ENCODE data around the gene RBPJL. TPM values are rescaled to one million over a fixed set of nuclear protein-coding genes. Genes with fewer than 3 reads are reported as not detected.

The RBPJL gene
- total and polyA plus RNA-seq, 2 of the 13 experiments (the other 11 are each of a cell fraction or from before 2014, with no cell fraction given): not detected

DNA sequence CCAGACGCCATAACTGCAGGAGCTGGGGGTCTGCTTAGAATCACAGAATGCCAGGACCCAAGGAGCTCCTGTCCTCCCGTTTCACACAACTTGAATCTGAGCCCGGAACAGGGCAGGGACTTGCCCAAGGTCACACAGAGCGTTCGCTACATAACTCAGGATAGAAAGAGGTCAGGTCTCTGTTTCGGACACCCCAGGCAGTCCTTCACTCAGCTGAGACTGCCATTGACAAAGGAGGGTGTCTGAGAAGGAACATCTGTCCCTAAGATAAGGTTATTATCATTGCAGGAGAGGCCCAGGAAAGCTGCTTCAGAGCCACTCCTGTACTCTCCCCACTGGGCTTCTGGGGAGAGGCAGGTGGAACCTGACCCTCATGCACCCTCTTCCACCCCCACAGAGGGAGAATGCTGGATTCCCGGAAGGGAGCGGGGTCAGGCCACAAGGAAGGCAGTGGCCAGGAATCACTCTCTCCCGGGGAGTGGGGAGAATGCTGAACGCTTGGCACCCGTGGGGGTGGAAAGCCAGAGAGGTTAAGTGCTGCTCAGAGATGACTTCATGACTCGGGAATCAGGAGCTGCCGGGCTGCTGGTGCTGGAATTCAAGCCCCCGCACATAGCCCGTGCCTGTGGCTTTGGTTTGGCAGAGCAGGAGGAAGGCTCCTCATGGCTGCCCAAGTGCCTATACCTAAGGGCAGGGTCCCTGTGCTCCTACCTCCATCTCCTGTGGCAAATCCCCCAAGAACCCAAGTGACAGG is 30.9 kb downstream of the RBPJL start (continued):
- TF ChIP-seq GFI1 (CRISPR knock-in tag; IDR thresholded peaks at IDR 0.05; ENCODE audit: borderline replicate concordance): no peak; the same call in 1 of the 2 replicates
- TF ChIP-seq RFX3 (CRISPR knock-in tag; IDR thresholded peaks at IDR 0.05): no peak
- TF ChIP-seq, protein P1, sequence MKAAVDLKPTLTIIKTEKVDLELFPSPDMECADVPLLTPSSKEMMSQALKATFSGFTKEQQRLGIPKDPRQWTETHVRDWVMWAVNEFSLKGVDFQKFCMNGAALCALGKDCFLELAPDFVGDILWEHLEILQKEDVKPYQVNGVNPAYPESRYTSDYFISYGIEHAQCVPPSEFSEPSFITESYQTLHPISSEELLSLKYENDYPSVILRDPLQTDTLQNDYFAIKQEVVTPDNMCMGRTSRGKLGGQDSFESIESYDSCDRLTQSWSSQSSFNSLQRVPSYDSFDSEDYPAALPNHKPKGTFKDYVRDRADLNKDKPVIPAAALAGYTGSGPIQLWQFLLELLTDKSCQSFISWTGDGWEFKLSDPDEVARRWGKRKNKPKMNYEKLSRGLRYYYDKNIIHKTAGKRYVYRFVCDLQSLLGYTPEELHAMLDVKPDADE (CRISPR knock-in tag; IDR thresholded peaks at IDR 0.05): no peak
- TF ChIP-seq, protein P2, sequence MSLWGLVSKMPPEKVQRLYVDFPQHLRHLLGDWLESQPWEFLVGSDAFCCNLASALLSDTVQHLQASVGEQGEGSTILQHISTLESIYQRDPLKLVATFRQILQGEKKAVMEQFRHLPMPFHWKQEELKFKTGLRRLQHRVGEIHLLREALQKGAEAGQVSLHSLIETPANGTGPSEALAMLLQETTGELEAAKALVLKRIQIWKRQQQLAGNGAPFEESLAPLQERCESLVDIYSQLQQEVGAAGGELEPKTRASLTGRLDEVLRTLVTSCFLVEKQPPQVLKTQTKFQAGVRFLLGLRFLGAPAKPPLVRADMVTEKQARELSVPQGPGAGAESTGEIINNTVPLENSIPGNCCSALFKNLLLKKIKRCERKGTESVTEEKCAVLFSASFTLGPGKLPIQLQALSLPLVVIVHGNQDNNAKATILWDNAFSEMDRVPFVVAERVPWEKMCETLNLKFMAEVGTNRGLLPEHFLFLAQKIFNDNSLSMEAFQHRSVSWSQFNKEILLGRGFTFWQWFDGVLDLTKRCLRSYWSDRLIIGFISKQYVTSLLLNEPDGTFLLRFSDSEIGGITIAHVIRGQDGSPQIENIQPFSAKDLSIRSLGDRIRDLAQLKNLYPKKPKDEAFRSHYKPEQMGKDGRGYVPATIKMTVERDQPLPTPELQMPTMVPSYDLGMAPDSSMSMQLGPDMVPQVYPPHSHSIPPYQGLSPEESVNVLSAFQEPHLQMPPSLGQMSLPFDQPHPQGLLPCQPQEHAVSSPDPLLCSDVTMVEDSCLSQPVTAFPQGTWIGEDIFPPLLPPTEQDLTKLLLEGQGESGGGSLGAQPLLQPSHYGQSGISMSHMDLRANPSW (CRISPR knock-in tag; IDR thresholded peaks at IDR 0.05; ENCODE audit: borderline replicate concordance): 0 out of 2 replicates have a peak, but pooled peaks have one; percentile 5
- no peak for TF ChIP-seq KDM3A (CRISPR knock-in tag; IDR thresholded peaks at IDR 0.05; ENCODE audit: low read depth)
- no peak for TF ChIP-seq ZNF562 (CRISPR knock-in tag; IDR thresholded peaks at IDR 0.05; ENCODE audit: borderline replicate concordance)
- TF ChIP-seq, protein P3, sequence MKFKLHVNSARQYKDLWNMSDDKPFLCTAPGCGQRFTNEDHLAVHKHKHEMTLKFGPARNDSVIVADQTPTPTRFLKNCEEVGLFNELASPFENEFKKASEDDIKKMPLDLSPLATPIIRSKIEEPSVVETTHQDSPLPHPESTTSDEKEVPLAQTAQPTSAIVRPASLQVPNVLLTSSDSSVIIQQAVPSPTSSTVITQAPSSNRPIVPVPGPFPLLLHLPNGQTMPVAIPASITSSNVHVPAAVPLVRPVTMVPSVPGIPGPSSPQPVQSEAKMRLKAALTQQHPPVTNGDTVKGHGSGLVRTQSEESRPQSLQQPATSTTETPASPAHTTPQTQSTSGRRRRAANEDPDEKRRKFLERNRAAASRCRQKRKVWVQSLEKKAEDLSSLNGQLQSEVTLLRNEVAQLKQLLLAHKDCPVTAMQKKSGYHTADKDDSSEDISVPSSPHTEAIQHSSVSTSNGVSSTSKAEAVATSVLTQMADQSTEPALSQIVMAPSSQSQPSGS (CRISPR knock-in tag; IDR thresholded peaks at IDR 0.05): no peak
- no peak for TF ChIP-seq DNMT1 (CRISPR knock-in tag; IDR thresholded peaks at IDR 0.05)
- no peak for TF ChIP-seq ARNT2 (CRISPR knock-in tag; IDR thresholded peaks at IDR 0.05; ENCODE audit: low read depth)
- TF ChIP-seq HNRNPK (IDR thresholded peaks at IDR 0.05; ENCODE audit: low read depth, low read length, poor library complexity, severe bottlenecking): no peak
- no peak for TF ChIP-seq ZNF570 (CRISPR knock-in tag; IDR thresholded peaks at IDR 0.05; ENCODE audit: borderline replicate concordance)
- TF ChIP-seq MYNN (CRISPR knock-in tag; IDR thresholded peaks at IDR 0.05; ENCODE audit: low read depth): no peak
- TF ChIP-seq TBX2 (CRISPR knock-in tag; IDR thresholded peaks at IDR 0.05; ENCODE audit: borderline replicate concordance): no peak
- TF ChIP-seq, protein P4, sequence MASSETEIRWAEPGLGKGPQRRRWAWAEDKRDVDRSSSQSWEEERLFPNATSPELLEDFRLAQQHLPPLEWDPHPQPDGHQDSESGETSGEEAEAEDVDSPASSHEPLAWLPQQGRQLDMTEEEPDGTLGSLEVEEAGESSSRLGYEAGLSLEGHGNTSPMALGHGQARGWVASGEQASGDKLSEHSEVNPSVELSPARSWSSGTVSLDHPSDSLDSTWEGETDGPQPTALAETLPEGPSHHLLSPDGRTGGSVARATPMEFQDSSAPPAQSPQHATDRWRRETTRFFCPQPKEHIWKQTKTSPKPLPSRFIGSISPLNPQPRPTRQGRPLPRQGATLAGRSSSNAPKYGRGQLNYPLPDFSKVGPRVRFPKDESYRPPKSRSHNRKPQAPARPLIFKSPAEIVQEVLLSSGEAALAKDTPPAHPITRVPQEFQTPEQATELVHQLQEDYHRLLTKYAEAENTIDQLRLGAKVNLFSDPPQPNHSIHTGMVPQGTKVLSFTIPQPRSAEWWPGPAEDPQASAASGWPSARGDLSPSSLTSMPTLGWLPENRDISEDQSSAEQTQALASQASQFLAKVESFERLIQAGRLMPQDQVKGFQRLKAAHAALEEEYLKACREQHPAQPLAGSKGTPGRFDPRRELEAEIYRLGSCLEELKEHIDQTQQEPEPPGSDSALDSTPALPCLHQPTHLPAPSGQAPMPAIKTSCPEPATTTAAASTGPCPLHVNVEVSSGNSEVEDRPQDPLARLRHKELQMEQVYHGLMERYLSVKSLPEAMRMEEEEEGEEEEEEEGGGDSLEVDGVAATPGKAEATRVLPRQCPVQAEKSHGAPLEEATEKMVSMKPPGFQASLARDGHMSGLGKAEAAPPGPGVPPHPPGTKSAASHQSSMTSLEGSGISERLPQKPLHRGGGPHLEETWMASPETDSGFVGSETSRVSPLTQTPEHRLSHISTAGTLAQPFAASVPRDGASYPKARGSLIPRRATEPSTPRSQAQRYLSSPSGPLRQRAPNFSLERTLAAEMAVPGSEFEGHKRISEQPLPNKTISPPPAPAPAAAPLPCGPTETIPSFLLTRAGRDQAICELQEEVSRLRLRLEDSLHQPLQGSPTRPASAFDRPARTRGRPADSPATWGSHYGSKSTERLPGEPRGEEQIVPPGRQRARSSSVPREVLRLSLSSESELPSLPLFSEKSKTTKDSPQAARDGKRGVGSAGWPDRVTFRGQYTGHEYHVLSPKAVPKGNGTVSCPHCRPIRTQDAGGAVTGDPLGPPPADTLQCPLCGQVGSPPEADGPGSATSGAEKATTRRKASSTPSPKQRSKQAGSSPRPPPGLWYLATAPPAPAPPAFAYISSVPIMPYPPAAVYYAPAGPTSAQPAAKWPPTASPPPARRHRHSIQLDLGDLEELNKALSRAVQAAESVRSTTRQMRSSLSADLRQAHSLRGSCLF (CRISPR knock-in tag; IDR thresholded peaks at IDR 0.05; ENCODE audit: borderline replicate concordance): no peak
- no peak for TF ChIP-seq NCOA1 (CRISPR knock-in tag; IDR thresholded peaks at IDR 0.05)
- TF ChIP-seq, protein P5, sequence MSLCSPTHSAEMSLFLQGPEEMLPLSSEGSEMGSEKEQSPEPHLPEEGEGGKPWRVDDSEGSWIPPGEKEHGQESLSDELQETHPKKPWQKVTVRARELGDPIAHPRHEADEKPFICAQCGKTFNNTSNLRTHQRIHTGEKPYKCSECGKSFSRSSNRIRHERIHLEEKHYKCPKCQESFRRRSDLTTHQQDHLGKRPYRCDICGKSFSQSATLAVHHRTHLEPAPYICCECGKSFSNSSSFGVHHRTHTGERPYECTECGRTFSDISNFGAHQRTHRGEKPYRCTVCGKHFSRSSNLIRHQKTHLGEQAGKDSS (CRISPR knock-in tag; IDR thresholded peaks at IDR 0.05; ENCODE audit: borderline replicate concordance, low read depth): 0 out of 2 replicates have a peak, but pooled peaks have one; percentile 31
- TF ChIP-seq ARID2 (CRISPR knock-in tag; IDR thresholded peaks at IDR 0.05; ENCODE audit: borderline replicate concordance): peak; percentile 94

Data from HepG2 (cell line).